Measurements from ENCODE around the gene SPN. TPM values are rescaled to one million over a fixed set of nuclear protein-coding genes. Genes with fewer than 3 reads are reported as not detected.

The SPN gene
- total and polyA plus RNA-seq, 2 experiments from 2014 or later, result 0.03 to 0.05 TPM

DNA sequence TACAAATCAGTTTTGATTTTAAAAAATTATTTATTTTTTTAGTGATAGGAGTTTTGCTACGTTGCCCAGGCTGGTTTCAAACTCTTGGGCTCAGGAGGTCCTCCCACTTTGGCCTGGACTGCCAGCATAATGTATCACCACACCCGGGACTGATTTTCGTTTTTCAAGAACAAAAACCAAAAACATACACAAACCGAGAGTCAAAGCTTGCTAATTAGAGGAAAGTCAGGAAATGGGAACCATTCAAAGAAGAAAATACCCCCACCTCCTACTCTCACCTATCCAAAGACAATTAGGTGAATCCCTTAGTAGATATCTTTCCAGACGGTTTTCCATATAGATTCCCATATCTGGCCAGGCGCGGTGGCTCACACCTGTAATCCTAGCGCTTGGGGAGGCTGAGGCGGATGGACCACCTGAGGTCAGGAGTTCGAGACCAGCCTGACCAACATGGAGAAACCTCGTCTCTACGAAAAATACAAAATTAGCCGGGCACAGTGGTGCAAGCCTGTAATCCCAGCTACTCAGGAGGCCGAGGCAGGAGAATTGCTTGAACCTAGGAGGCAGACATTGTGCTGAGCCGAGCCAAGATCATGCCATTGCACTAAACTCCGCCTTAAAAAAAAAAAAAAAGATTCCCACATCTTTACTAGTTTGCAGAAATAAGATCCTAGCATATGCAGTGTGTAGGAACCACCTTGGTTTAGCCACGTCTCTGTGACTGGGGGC is 883 bp upstream of the SPN start:
- no peak overlapping the region for H3K27ac ChIP-seq
- no peak overlapping the region for H3K4me3 ChIP-seq
- H2AFZ ChIP-seq, result no peak overlapping the region
- no peak overlapping the region for H3K4me2 ChIP-seq
- TF ChIP-seq EZH2phosphoT487 (IDR thresholded peaks at IDR 0.05; ENCODE audit: low read depth, severe bottlenecking, unreplicated experiment), result no peak
- no peak for TF ChIP-seq EZH2 (IDR thresholded peaks at IDR 0.05; ENCODE audit: borderline replicate concordance)
- TF ChIP-seq, protein P1, sequence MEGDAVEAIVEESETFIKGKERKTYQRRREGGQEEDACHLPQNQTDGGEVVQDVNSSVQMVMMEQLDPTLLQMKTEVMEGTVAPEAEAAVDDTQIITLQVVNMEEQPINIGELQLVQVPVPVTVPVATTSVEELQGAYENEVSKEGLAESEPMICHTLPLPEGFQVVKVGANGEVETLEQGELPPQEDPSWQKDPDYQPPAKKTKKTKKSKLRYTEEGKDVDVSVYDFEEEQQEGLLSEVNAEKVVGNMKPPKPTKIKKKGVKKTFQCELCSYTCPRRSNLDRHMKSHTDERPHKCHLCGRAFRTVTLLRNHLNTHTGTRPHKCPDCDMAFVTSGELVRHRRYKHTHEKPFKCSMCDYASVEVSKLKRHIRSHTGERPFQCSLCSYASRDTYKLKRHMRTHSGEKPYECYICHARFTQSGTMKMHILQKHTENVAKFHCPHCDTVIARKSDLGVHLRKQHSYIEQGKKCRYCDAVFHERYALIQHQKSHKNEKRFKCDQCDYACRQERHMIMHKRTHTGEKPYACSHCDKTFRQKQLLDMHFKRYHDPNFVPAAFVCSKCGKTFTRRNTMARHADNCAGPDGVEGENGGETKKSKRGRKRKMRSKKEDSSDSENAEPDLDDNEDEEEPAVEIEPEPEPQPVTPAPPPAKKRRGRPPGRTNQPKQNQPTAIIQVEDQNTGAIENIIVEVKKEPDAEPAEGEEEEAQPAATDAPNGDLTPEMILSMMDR (IDR thresholded peaks at IDR 0.05; ENCODE audit: poor library complexity), result no peak
- 93% methylated on average over 17 of the region's 17 CpGs for WGBS (ENCODE audit: low lambda C conversion rate, missing lambda C conversion rate)
- no peak for DNase-seq (ENCODE audit: low spot score)
- no peaks in the 10 kb centered on the region for H4K20me1 ChIP-seq (ENCODE audit: insufficient read depth, poor library complexity, severe bottlenecking)
- no peaks in the 10 kb centered on the region for H3K9me3 ChIP-seq (ENCODE audit: low read depth)
- H3K27me3 ChIP-seq, result no peaks in the 10 kb centered on the region
- H3K4me1 ChIP-seq (ENCODE audit: insufficient read depth), result peaks cover 12% of the 10 kb centered on the region
- no peaks in the 10 kb centered on the region for H3K36me3 ChIP-seq (replicated peaks; ENCODE audit: insufficient read depth, low read depth)
- H3K9me2 ChIP-seq (replicated peaks; ENCODE audit: insufficient read depth), result no peaks in the 10 kb centered on the region
- H3K79me2 ChIP-seq, result no peaks in the 10 kb centered on the region

DNA sequence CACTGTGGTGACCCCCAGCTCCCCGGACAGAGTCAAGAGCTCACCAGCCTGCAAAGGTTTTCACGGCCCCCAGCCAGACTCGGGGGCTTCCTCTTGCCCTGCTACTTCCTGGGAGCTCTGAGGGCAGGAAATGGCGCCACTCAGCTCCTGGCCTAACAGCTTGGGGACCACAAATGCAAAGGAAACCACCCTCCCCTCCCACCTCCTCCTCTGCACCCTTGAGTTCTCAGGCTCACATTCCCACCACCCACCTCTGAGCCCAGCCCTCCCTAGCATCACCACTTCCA is 375 bp upstream of the SPN start:
- 87% methylated on average over 4 of the region's 4 CpGs for WGBS (ENCODE audit: low lambda C conversion rate, missing lambda C conversion rate)
- TF ChIP-seq EZH2phosphoT487 (IDR thresholded peaks at IDR 0.05; ENCODE audit: low read depth, severe bottlenecking, unreplicated experiment) (no peak), EZH2 (IDR thresholded peaks at IDR 0.05; ENCODE audit: borderline replicate concordance) (no peak)
- TF ChIP-seq, protein P1 (IDR thresholded peaks at IDR 0.05; ENCODE audit: poor library complexity), result no peak
- H4K20me1 ChIP-seq (ENCODE audit: insufficient read depth, poor library complexity, severe bottlenecking), result no peaks in the 10 kb centered on the region
- H3K9me3 ChIP-seq (ENCODE audit: low read depth), result no peaks in the 10 kb centered on the region
- no peak overlapping the region for H3K4me3 ChIP-seq
- DNase-seq (ENCODE audit: low spot score), result no peak
- peaks cover 12% of the 10 kb centered on the region for H3K4me1 ChIP-seq (ENCODE audit: insufficient read depth)
- H3K27ac ChIP-seq, result no peak overlapping the region
- no peaks in the 10 kb centered on the region for H3K27me3 ChIP-seq
- no peaks in the 10 kb centered on the region for H3K9me2 ChIP-seq (replicated peaks; ENCODE audit: insufficient read depth)
- no peaks in the 10 kb centered on the region for H3K36me3 ChIP-seq (replicated peaks; ENCODE audit: insufficient read depth, low read depth)
- H3K4me2 ChIP-seq, result no peak overlapping the region
- no peaks in the 10 kb centered on the region for H3K79me2 ChIP-seq
- no peak overlapping the region for H2AFZ ChIP-seq

DNA sequence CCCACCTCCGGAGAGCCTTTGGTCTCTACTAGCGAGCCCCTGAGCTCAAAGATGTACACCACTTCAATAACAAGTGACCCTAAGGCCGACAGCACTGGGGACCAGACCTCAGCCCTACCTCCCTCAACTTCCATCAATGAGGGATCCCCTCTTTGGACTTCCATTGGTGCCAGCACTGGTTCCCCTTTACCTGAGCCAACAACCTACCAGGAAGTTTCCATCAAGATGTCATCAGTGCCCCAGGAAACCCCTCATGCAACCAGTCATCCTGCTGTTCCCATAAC is 702 bp downstream of the SPN start:
- peaks cover 12% of the 10 kb centered on the region for H3K4me1 ChIP-seq (ENCODE audit: insufficient read depth)
- no peak overlapping the region for H3K27ac ChIP-seq
- no peak overlapping the region for H2AFZ ChIP-seq
- no peaks in the 10 kb centered on the region for H3K36me3 ChIP-seq (replicated peaks; ENCODE audit: insufficient read depth, low read depth)
- H4K20me1 ChIP-seq (ENCODE audit: insufficient read depth, poor library complexity, severe bottlenecking), result no peaks in the 10 kb centered on the region
- TF ChIP-seq EZH2phosphoT487 (IDR thresholded peaks at IDR 0.05; ENCODE audit: low read depth, severe bottlenecking, unreplicated experiment), result no peak
- TF ChIP-seq EZH2 (IDR thresholded peaks at IDR 0.05; ENCODE audit: borderline replicate concordance), result no peak
- TF ChIP-seq, protein P1 (IDR thresholded peaks at IDR 0.05; ENCODE audit: poor library complexity), result no peak
- no peaks in the 10 kb centered on the region for H3K79me2 ChIP-seq
- no peak overlapping the region for H3K4me3 ChIP-seq
- H3K4me2 ChIP-seq, result no peak overlapping the region
- 95% methylated on average over 3 of the region's 3 CpGs for WGBS (ENCODE audit: low lambda C conversion rate, missing lambda C conversion rate)
- no peaks in the 10 kb centered on the region for H3K9me2 ChIP-seq (replicated peaks; ENCODE audit: insufficient read depth)
- no peaks in the 10 kb centered on the region for H3K27me3 ChIP-seq
- no peak for DNase-seq (ENCODE audit: low spot score)
- no peaks in the 10 kb centered on the region for H3K9me3 ChIP-seq (ENCODE audit: low read depth)

Data from hepatocyte (in vitro differentiated cells).